NB4 (cell line): ENCODE results near the gene CYRIA.

Experiments
- DNase-seq: peaks from one replicate; pipeline ENCODE4 v3.0.0; 2010; ENCODE audit warnings: low read depth
- H3K4me3 ChIP-seq: one replicate; pipeline ENCODE4 v1.5.1; 2011; ENCODE audit warnings: mild to moderate bottlenecking, low read depth, low read length, moderate library complexity
- MYC ChIP-seq: IDR thresholded peaks from 2 replicates; pipeline ENCODE4 v1.6.1; 2011; ENCODE audit warnings: low read depth, low read length
- POLR2A ChIP-seq: IDR thresholded peaks from 2 replicates; pipeline ENCODE4 v1.6.1; 2011; ENCODE audit warnings: mild to moderate bottlenecking; ENCODE audit not compliant: insufficient read length; ENCODE audit errors: extremely low read depth
- TF ChIP-seq, protein P1 (sequence below): IDR thresholded peaks from 2 replicates; pipeline ENCODE4 v1.6.1; 2011; ENCODE audit warnings: low read depth, low read length
- TF ChIP-seq, protein P2 (sequence below): IDR thresholded peaks from one replicate; pipeline ENCODE4 v1.5.1; 2012; ENCODE audit warnings: low read depth, low read length

Gene CYRIA

DNA sequence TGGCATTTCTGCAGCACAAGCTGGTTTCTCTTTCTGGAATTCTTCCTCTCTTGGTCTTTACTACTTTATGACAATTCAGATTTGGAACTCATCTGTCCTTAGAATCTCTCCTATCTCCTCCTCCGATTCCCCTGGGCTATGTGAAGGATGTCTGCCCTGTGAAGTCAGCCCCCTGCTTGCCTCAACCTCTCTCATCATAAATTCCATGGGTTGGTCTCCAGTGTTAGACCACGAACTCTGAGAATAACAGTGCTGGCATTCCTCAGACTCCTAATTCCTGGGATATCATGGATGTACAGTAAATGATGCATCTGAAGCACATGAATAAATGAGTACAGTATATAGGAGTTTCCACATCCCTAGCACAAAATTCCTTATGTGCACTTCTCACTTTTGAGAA lies 21.0 kb upstream of the CYRIA start:
- DNase-seq, result no peak
- TF ChIP-seq POLR2A, result no peak
- TF ChIP-seq, protein P1, sequence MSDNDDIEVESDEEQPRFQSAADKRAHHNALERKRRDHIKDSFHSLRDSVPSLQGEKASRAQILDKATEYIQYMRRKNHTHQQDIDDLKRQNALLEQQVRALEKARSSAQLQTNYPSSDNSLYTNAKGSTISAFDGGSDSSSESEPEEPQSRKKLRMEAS, result no peak
- no peak for TF ChIP-seq MYC
- TF ChIP-seq, protein P2, sequence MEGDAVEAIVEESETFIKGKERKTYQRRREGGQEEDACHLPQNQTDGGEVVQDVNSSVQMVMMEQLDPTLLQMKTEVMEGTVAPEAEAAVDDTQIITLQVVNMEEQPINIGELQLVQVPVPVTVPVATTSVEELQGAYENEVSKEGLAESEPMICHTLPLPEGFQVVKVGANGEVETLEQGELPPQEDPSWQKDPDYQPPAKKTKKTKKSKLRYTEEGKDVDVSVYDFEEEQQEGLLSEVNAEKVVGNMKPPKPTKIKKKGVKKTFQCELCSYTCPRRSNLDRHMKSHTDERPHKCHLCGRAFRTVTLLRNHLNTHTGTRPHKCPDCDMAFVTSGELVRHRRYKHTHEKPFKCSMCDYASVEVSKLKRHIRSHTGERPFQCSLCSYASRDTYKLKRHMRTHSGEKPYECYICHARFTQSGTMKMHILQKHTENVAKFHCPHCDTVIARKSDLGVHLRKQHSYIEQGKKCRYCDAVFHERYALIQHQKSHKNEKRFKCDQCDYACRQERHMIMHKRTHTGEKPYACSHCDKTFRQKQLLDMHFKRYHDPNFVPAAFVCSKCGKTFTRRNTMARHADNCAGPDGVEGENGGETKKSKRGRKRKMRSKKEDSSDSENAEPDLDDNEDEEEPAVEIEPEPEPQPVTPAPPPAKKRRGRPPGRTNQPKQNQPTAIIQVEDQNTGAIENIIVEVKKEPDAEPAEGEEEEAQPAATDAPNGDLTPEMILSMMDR, result no peak
- no peak overlapping the region for H3K4me3 ChIP-seq

DNA sequence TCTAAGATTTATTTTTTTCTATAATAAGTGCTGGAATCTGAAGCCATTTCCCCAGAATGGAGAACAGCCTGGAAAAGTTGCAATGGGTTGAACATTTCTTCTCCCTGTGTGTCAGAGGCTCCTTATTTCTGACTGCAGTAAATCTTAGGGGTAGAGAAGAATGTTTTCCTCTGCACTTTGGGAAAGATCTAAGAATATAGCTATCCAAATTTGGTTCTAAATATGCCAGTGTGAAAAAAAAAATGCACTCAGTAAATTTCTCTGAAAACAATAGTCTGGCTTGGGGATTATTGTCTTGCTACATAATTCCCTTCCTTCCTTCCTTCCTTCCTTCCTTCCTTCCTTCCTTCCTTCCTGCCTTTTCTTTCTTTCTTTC lies 19.7 kb upstream of the CYRIA start:
- H3K4me3 ChIP-seq, result no peak overlapping the region
- TF ChIP-seq, protein P2, result no peak
- TF ChIP-seq, protein P1, result no peak
- TF ChIP-seq POLR2A (no peak), MYC (no peak)
- DNase-seq, result no peak

DNA sequence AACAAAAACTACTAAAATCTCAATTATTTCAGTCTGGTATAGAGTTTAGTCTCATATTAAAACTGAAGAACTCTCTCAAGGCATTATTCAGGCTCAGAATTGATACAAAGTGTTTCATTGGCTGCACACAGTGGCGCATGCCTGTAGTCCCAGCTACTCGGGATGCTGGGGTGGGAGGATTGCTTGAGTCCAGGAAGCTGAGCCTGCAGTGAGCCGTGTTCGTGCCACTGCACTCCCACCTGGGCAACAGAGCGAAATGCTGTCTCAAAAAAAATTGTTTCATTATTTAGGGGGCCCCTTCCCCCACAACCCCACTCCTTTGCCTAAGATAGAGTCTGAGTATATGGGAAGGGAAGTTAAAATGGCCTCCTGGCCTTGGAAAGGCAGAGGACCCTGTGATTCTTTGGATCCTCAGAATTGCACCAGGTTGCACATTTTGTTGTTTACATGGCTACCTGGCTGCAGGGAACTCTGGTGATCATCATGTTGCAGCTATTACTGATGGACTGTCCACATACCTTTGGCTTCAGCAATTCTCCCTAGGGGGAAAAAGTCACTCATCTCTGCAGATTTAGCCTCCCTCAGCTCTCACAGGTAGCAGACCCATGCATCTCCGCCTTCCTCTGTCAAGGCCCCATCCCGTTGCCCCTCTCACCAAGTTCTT lies 19.2 kb upstream of the CYRIA start:
- no peak overlapping the region for H3K4me3 ChIP-seq
- DNase-seq, result no peak
- TF ChIP-seq, protein P2, result no peak
- TF ChIP-seq, protein P1, result no peak
- TF ChIP-seq POLR2A (no peak), MYC (no peak)

DNA sequence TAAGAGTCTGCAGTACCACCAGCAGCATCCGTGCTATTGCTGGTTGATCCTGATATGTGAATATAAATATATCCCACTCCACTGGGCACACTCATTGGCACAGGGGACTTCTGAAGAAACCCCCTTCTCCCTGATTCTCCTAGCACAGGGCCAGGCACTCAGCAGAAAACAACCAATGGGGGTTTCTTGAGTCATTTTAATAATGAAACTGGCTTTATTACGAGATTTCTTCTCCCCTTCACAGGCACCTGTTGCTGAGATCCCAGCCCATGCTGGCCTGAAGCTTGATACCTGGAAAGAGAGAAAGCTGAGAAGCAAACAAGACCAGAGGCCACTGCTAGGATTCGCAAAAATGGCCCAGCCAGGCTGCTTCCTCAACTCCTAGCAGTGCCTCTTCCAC lies 17.9 kb upstream of the CYRIA start:
- DNase-seq, result no peak
- no peak overlapping the region for H3K4me3 ChIP-seq
- TF ChIP-seq POLR2A, result no peak
- TF ChIP-seq, protein P1, result no peak

DNA sequence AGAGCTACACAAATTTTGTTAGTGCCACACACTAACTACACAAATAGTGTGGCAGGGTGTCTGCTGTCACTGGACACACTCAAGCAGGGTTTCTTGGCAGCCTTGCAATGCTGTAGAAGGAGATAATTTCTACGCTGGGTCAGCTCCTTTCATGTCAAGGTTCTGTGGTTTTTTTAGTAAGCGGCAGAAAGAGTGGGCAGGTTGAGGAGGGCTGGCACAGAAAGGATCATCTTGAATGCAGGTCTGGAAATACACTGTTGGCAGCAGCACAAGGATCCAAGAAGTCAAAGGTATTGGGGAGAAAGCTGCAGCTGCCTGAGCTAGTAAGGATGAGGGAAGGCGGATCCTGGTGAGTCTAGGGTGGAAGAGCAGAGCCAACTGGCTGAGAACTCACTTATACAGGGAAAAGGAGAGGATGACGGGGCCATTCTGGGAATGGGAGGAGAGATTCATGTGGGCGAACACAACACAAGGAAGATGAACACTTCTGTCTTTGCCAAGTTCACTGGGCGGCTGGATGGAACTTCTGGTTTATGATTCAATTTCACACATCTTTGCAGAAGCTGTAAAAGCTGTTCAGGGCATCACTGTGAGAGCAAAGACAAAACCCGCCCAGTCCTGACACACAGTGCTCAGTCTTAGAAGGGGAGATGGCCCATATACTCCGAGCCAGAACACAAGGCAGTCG lies 16.9 kb upstream of the CYRIA start:
- H3K4me3 ChIP-seq, result no peak overlapping the region
- DNase-seq, result no peak
- TF ChIP-seq, protein P2, result no peak
- no peak for TF ChIP-seq POLR2A
- TF ChIP-seq MYC, result no peak
- TF ChIP-seq, protein P1, result no peak

DNA sequence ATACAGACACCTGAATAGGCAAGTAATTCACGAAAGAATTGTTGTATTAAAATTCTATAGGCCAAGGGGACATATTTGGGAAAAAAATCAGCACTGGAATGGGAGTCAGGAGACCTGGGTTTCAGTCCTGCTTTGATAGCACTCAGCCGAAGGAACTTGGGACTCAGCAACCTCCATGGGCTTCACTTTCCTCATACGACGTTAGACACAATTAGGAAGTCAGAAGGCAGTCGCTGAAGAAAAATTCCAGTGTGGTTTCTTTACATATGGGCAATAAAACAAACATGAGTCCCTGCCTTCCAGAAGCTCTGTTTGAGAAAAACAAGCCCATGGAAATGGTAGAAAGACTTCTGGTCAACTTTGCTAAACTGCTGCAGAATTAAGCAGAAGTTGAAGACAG lies 15.1 kb upstream of the CYRIA start:
- H3K4me3 ChIP-seq, result no peak overlapping the region
- TF ChIP-seq, protein P2, result no peak
- TF ChIP-seq POLR2A, result no peak
- TF ChIP-seq, protein P1, result no peak
- TF ChIP-seq MYC, result no peak
- no peak for DNase-seq
